HepG2 (cell line): ENCODE data around the gene LAMA5. TPM values are rescaled to one million over a fixed set of nuclear protein-coding genes. Genes with fewer than 3 reads are reported as not detected.

Experiments
- ATAC-seq: fragments of 200-7000 bp; cut with Tn5 transposase; 3 replicates; pipeline ENCODE4 v1.9.1; 2020; ENCODE audit warnings: mild to moderate bottlenecking, moderate library complexity
- BruUV-seq: library from RNA; stranded (reverse); fragments of 400-500 nt; replicated peaks from 2 replicates; lab custom pipeline; 2021; lab: Mats Ljungman, UMichigan
- CTCF ChIA-PET: fragments of 300-600 bp; formaldehyde crosslinking; extraction: SDS; loops from one replicate; lab custom pipeline; 2021; ENCODE audit warnings: low total read pairs, inconsistent platforms, low intra/inter-chr PET ratio; lab: Yijun Ruan, JAX
- POLR2A ChIA-PET: fragments of 350-600 bp; sonication (Branson Sonifier 250); formaldehyde crosslinking; loops from one replicate; lab custom pipeline; 2020; ENCODE audit warnings: antibody characterized with exemption, inconsistent platforms; lab: Yijun Ruan, JAX
- DNase-seq: peaks from one replicate; pipeline ENCODE4 v3.0.0-alpha.2; 2015; ENCODE audit warnings: low spot score
- FAIRE-seq: peaks from 3 replicates; lab custom pipeline; 2011; peaks lifted over from hg19 to GRCh38; lab: Jason Lieb, UNC
- H2AFZ ChIP-seq: one replicate; pipeline ENCODE4 v1.6.1; 2011; ENCODE audit warnings: low read length, inconsistent platforms
- H3K27ac ChIP-seq: fragments of 300-600 bp; 3 replicates; pipeline ENCODE4 v1.8.0; 2011; ENCODE audit warnings: mixed run types, mild to moderate bottlenecking, mixed read lengths, low read length, inconsistent platforms; ENCODE audit not compliant: insufficient read depth; ENCODE audit errors: extremely low read length
- H3K27me3 ChIP-seq, 2 experiments: fragments of 200-600 bp in 1 of 2; 2 replicates in 1 of 2; 3 replicates in 1 of 2; pipeline versions ENCODE4 v1.6.0 to v1.8.0; 2011; ENCODE audit warnings: low read length in 2 of 2, mild to moderate bottlenecking in 2 of 2, moderate library complexity in 2 of 2, inconsistent platforms in 1 of 2; ENCODE audit not compliant: insufficient read depth in 2 of 2, control insufficient read depth in 1 of 2
- H3K36me3 ChIP-seq, 2 experiments: fragments of 200-600 bp in 1 of 2; replicated peaks in 1 of 2; 2 replicates in 1 of 2; 3 replicates in 1 of 2; pipeline versions ENCODE4 v1.5.1 to v1.8.0; 2011; ENCODE audit warnings: low read length in 2 of 2, inconsistent platforms in 1 of 2; ENCODE audit not compliant: insufficient read depth in 2 of 2, control insufficient read depth in 1 of 2
- H3K4me1 ChIP-seq: 2 replicates; pipeline ENCODE4 v1.5.1; 2012; ENCODE audit warnings: low read length, inconsistent platforms; ENCODE audit not compliant: insufficient read depth
- H3K4me2 ChIP-seq: 2 replicates; pipeline ENCODE4 v1.6.0; 2011; ENCODE audit warnings: low read depth, low read length, inconsistent platforms
- H3K4me3 ChIP-seq, 3 experiments: fragments of 200-600 bp in 1 of 3; sonication (generic), shearing (Covaris generic) in 1 of 3; replicated peaks in 1 of 3; 2 replicates each; pipeline ENCODE4 v1.5.1; 2011 to 2016; ENCODE audit warnings: low read length in 3 of 3, inconsistent platforms in 2 of 3, low read depth in 2 of 3, mild to moderate bottlenecking in 2 of 3, control low read depth in 1 of 3, mixed read lengths in 1 of 3; ENCODE audit not compliant: insufficient read depth in 1 of 3
- H3K79me2 ChIP-seq: one replicate; pipeline ENCODE4 v1.6.1; 2011; ENCODE audit warnings: low read length, inconsistent platforms; ENCODE audit not compliant: insufficient read depth
- H3K9ac ChIP-seq: 2 replicates; pipeline ENCODE4 v1.6.0; 2011; ENCODE audit warnings: mild to moderate bottlenecking, low read depth, low read length, inconsistent platforms; ENCODE audit not compliant: insufficient read depth
- H3K9me3 ChIP-seq: 2 replicates; pipeline ENCODE4 v1.5.1; 2012; ENCODE audit warnings: mild to moderate bottlenecking, low read length
- H4K20me1 ChIP-seq: 2 replicates; pipeline ENCODE4 v1.6.0; 2011; ENCODE audit warnings: inconsistent platforms, mild to moderate bottlenecking, low read length, moderate library complexity; ENCODE audit not compliant: insufficient read depth
- ARID3A ChIP-seq: IDR thresholded peaks from 2 replicates; pipeline ENCODE4 v1.6.1; 2012; ENCODE audit warnings: low read depth, low read length, improper control_type of control experiment
- DZIP1 ChIP-seq: sonication (generic); formaldehyde crosslinking; IDR thresholded peaks from 2 replicates; pipeline ENCODE4 v1.5.0; 2020; ENCODE audit warnings: mild to moderate bottlenecking, missing genetic modification reagents
- FOSL1 ChIP-seq: sonication (generic); formaldehyde crosslinking; IDR thresholded peaks from 2 replicates; pipeline ENCODE4 v1.9.0; 2021; ENCODE audit warnings: missing genetic modification reagents, borderline replicate concordance
- FOXA3 ChIP-seq: IDR thresholded peaks from 2 replicates; pipeline ENCODE4 v1.6.1; 2016; ENCODE audit warnings: missing genetic modification reagents, missing compliant biosample characterization
- IKZF1 ChIP-seq: fragments of 450-650 bp; IDR thresholded peaks from 2 replicates; pipeline ENCODE4 v1.7.1; 2016
- NFIB ChIP-seq: sonication (generic); formaldehyde crosslinking; IDR thresholded peaks from 2 replicates; pipeline ENCODE4 v1.9.0; 2021; ENCODE audit warnings: missing genetic modification reagents, mild to moderate bottlenecking, borderline replicate concordance
- PITX1 ChIP-seq: sonication (generic); formaldehyde crosslinking; IDR thresholded peaks from 2 replicates; pipeline ENCODE4 v1.5.1; 2020; ENCODE audit warnings: mild to moderate bottlenecking, missing genetic modification reagents
- RFXAP ChIP-seq: sonication (generic); formaldehyde crosslinking; IDR thresholded peaks from 2 replicates; pipeline ENCODE4 v1.4.0; 2020; ENCODE audit warnings: missing genetic modification reagents, borderline replicate concordance
- SIN3A ChIP-seq: IDR thresholded peaks from 2 replicates; pipeline ENCODE4 v1.6.1; 2011; ENCODE audit warnings: low read depth, mild to moderate bottlenecking, control low read depth, low read length, borderline replicate concordance
- ZNF251 ChIP-seq: sonication (generic); formaldehyde crosslinking; IDR thresholded peaks from 2 replicates; pipeline ENCODE4 v1.9.0; 2021; ENCODE audit warnings: mild to moderate bottlenecking, missing genetic modification reagents
- ZNF275 ChIP-seq: sonication (generic); formaldehyde crosslinking; IDR thresholded peaks from 2 replicates; pipeline ENCODE4 v1.8.0; 2022; ENCODE audit warnings: missing genetic modification reagents, mild to moderate bottlenecking, inconsistent platforms, borderline replicate concordance
- ZNF333 ChIP-seq: sonication (generic); formaldehyde crosslinking; IDR thresholded peaks from 2 replicates; pipeline ENCODE4 v1.4.0; 2020; ENCODE audit warnings: mild to moderate bottlenecking, missing genetic modification reagents, borderline replicate concordance
- ZNF678 ChIP-seq: sonication (generic); formaldehyde crosslinking; IDR thresholded peaks from 2 replicates; pipeline ENCODE4 v1.4.0; 2020; ENCODE audit warnings: mild to moderate bottlenecking, missing genetic modification reagents
- ZNF710 ChIP-seq: sonication (generic); formaldehyde crosslinking; IDR thresholded peaks from 2 replicates; pipeline ENCODE4 v1.5.0; 2020; ENCODE audit warnings: mild to moderate bottlenecking, missing genetic modification reagents, borderline replicate concordance
- WGBS: methylation state at CpG from one replicate; pipeline ENCODE4 v1.1.6; 2017; ENCODE audit warnings: low lambda C conversion rate; 5-methylcytosine and 5-hydroxymethylcytosine counted together
- in situ Hi-C: cut with HindIII; loops from 2 replicates; pipeline ENCODE4 v1.10.0; 2017; ENCODE audit warnings: low pct_unique_long_range_greater_than_20kb; ENCODE audit not compliant: extremely low pct_ligation_motif_present
- intact Hi-C: fragments of 100-400 bp; cut with micrococcal nuclease; formaldehyde crosslinking; loops from one replicate; pipeline ENCODE4 v1.10.0; 2022; ENCODE audit not compliant: unreplicated experiment
- polyA plus RNA-seq, 8 experiments: library from polyadenylated mRNA; depleted of rRNA in 3 of 8; stranded (reverse) in 7 of 8; unstranded in 1 of 8; fragments of >200 nt; fragmentation: Illumina TruSeq in 4 of 8; extraction: Trizol in 4 of 8; gene quantifications; 2 replicates each; pipeline versions ENCODE4 v1.2.1 to v1.2.3, GENCODE V29; 2011 to 2016; ENCODE audit warnings: low read depth in 4 of 8, missing spikeins in 1 of 8, mixed read lengths in 1 of 8; ENCODE audit not compliant: insufficient read depth in 1 of 8
- total RNA-seq, 5 experiments: library from RNA; depleted of rRNA; stranded (reverse); fragments of >200 nt; fragmentation: Illumina TruSeq; extraction: Trizol; gene quantifications; 2 replicates each; pipeline ENCODE4 v1.2.3, GENCODE V29; 2016; ENCODE audit warnings: low read depth in 1 of 5

The LAMA5 gene
- total and polyA plus RNA-seq, 2 of the 13 experiments (the other 11 are each of a cell fraction or from before 2014, with no cell fraction given), result 21.0 to 44.7 TPM

- peak overlapping the region; percentile 98 for H3K4me2 ChIP-seq
- peaks cover 67% of the 10 kb centered on the region for H3K4me1 ChIP-seq
- H3K27ac ChIP-seq, result peak overlapping the region; percentile 65
- peaks cover 3% of the 10 kb centered on the region; the same call in 1 of the 2 replicates for H4K20me1 ChIP-seq
- no peak overlapping the region for H2AFZ ChIP-seq
- DNase-seq (no peak), ATAC-seq (peak; percentile 2), FAIRE-seq (peak; percentile 23)
- H3K4me3 ChIP-seq, result peak overlapping the region; percentile 62 to 88 (median 73)
- peaks cover 9 to 20% of the 10 kb centered on the region in 2 experiments for H3K27me3 ChIP-seq
- intact Hi-C loops, result no loop called here
- 35% methylated on average over 10 of the region's 10 CpGs for WGBS
- peaks cover 9% of the 10 kb centered on the region for H3K79me2 ChIP-seq
- peak overlapping the region; percentile 82 for H3K9ac ChIP-seq
- ChIA-PET CTCF (interaction anchor here (1.4 to 2.3 kb wide), 2 partner anchors 11 to 104 kb away, joined by 6 to 11 read pairs; partner anchors contain the start of gene ADRM1), POLR2A (interaction anchor here (0.8 to 1.1 kb wide), 4 partner anchors 17 to 37 kb away, joined by 3 to 6 read pairs (median 3); partner anchors contain the start of gene RPS21)
- in situ Hi-C loops, result no loop called here
- peaks cover 2 to 19% of the 10 kb centered on the region in 2 experiments; a peak in 3 of 5 replicates for H3K36me3 ChIP-seq
- H3K9me3 ChIP-seq, result no peaks in the 10 kb centered on the region
- TSS peak; percentile 38 for BruUV-seq
- no peak for TF ChIP-seq ZNF678 (CRISPR knock-in tag)
- 0 out of 2 replicates have a peak, but pooled peaks have one; percentile 7 for TF ChIP-seq IKZF1
- 0 out of 2 replicates have a peak, but pooled peaks have one; percentile 37 for TF ChIP-seq DZIP1
- no peak for TF ChIP-seq FOXA3 (CRISPR knock-in tag)
- TF ChIP-seq FOSL1 (CRISPR knock-in tag), result 0 out of 2 replicates have a peak, but pooled peaks have one; percentile 0
- TF ChIP-seq SIN3A, result peak; percentile 35; the same call in 1 of the 2 replicates
- TF ChIP-seq RFXAP, result no peak
- no peak for TF ChIP-seq ZNF710
- TF ChIP-seq ZNF333 (CRISPR knock-in tag), result peak; percentile 23; the same call in 1 of the 2 replicates
- 0 out of 2 replicates have a peak, but pooled peaks have one; percentile 2 for TF ChIP-seq ZNF251 (CRISPR knock-in tag)
- no peak; the same call in 1 of the 2 replicates for TF ChIP-seq ZNF275
- TF ChIP-seq NFIB, result 0 out of 2 replicates have a peak, but pooled peaks have one; percentile 5
- 0 out of 2 replicates have a peak, but pooled peaks have one; percentile 8 for TF ChIP-seq PITX1 (CRISPR knock-in tag)
- TF ChIP-seq ARID3A, result no peak
Measured at GRCh38 chr20:62405981-62406513, 38.9 kb upstream of the LAMA5 start.
